Thoracic aorta (tissue), 2 donors: ENCODE measurements around the gene ABCC9. TPM values are rescaled to one million over a fixed set of nuclear protein-coding genes. Genes with fewer than 3 reads are reported as not detected.
A peak's percentile ranks its signal among the peaks of the same experiment; 100 is the strongest.

Experiments used
- ATAC-seq: fragments of 150-250 bp; one replicate; pipeline ENCODE4 v1.8.0; 2017; ENCODE audit warnings: low read depth; ENCODE audit not compliant: insufficient number of reproducible peaks, low FRiP score
- DNase-seq: peaks from one replicate; pipeline ENCODE4 v3.0.0-alpha.2; 2020; ENCODE audit warnings: low spot score
- H3K27ac ChIP-seq, 2 donors: fragments of 200-600 bp; sonication (generic); 1 replicate in 1 of 2; 2 replicates in 1 of 2; pipeline ENCODE4 v1.5.1; 2016; ENCODE audit warnings: mild to moderate bottlenecking in 2 of 2, moderate library complexity in 2 of 2
- H3K27me3 ChIP-seq: fragments of 200-600 bp; sonication (generic); replicated peaks from 2 replicates; pipeline ENCODE4 v1.6.0; 2016; ENCODE audit warnings: mild to moderate bottlenecking; ENCODE audit not compliant: insufficient read depth
- H3K36me3 ChIP-seq: fragments of 200-600 bp; sonication (generic); one replicate; pipeline ENCODE4 v1.5.1; 2016
- H3K4me1 ChIP-seq, 2 donors: fragments of 200-600 bp; sonication (generic); 1 replicate in 1 of 2; 2 replicates in 1 of 2; pipeline versions ENCODE4 v1.5.1 to v1.6.0; 2016; ENCODE audit warnings: low read depth in 2 of 2, mild to moderate bottlenecking in 1 of 2; ENCODE audit not compliant: control insufficient read depth in 1 of 2
- H3K4me3 ChIP-seq: fragments of 200-600 bp; sonication (generic); 2 replicates; pipeline ENCODE4 v1.5.1; 2016; ENCODE audit warnings: mild to moderate bottlenecking
- H3K9me3 ChIP-seq: fragments of 200-600 bp; sonication (generic); 2 replicates; pipeline ENCODE4 v1.5.1; 2016
- CTCF ChIP-seq: fragments of 200-600 bp; sonication (generic); IDR thresholded peaks from one replicate; pipeline ENCODE4 v1.5.1; 2019; ENCODE audit warnings: antibody characterized with exemption
- total RNA-seq, 2 donors: library from RNA; depleted of rRNA; stranded (reverse); fragments of >200 nt; gene quantifications; one replicate each; pipeline versions ENCODE4 v1.1.0 to v1.2.3, GENCODE V29; 2016

ABCC9 gene
- total RNA-seq, 2 donors from 2014 or later: 19.6 to 42.6 TPM

DNA sequence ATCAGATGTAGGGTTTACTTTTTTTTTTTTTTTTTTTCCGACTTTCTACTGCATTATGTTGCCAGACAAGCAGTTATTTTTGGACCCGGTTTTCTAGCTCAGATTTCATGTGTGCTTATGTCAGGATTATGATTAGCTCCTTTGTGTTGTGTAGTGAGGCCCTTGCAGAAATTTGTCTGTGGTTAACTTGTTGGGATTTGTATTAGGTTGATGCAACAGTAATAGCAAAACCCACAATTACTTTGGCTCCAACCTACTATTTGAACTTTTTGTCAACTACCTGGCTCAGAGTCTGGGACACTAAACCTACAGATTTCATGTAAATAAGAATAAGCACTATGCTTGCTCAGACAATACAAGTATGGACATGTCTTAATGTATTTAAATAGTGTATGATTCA, 122.6 kb downstream of the ABCC9 start:
- H3K4me1 ChIP-seq: peaks cover 9 to 47% of the 10 kb centered on the region in 2 donors
- H3K27me3 ChIP-seq: no peaks in the 10 kb centered on the region
- H3K4me3 ChIP-seq: no peak overlapping the region
- TF ChIP-seq CTCF: no peak
- H3K36me3 ChIP-seq: no peaks in the 10 kb centered on the region
- no peak overlapping the region for H3K27ac ChIP-seq
- DNase-seq: no peak
- peak; percentile 35 for ATAC-seq
- no peaks in the 10 kb centered on the region for H3K9me3 ChIP-seq

- no peaks in the 10 kb centered on the region for H3K36me3 ChIP-seq
- ATAC-seq (no peak), DNase-seq (no peak)
- H3K27ac ChIP-seq: no peak overlapping the region
- no peaks in the 10 kb centered on the region for H3K27me3 ChIP-seq
- H3K4me1 ChIP-seq: peaks cover 9 to 40% of the 10 kb centered on the region in 2 donors
- no peak overlapping the region for H3K4me3 ChIP-seq
- TF ChIP-seq CTCF: no peak
- H3K9me3 ChIP-seq: no peaks in the 10 kb centered on the region
These were observed 125.7 kb downstream of the ABCC9 start for GRCh38 chr12:21815306-21816062.

- H3K9me3 ChIP-seq: no peaks in the 10 kb centered on the region
- ATAC-seq: no peak
- no peak overlapping the region for H3K4me3 ChIP-seq
- no peak for DNase-seq
- no peak for TF ChIP-seq CTCF
- no peaks in the 10 kb centered on the region for H3K36me3 ChIP-seq
- H3K4me1 ChIP-seq: peaks cover 9 to 39% of the 10 kb centered on the region in 2 donors
- H3K27me3 ChIP-seq: no peaks in the 10 kb centered on the region
- no peak overlapping the region for H3K27ac ChIP-seq
These were observed 126.4 kb downstream of the ABCC9 start for GRCh38 chr12:21814814-21815213.

- ATAC-seq (no peak), DNase-seq (no peak)
- TF ChIP-seq CTCF: no peak
- Histone ChIP-seq H3K27me3 (no peaks in the 10 kb centered on the region), H3K4me1 (peaks cover 9 to 35% of the 10 kb centered on the region in 2 donors), H3K36me3 (no peaks in the 10 kb centered on the region), H3K9me3 (no peaks in the 10 kb centered on the region), H3K27ac (no peak overlapping the region), H3K4me3 (no peak overlapping the region)
These were observed 126.9 kb downstream of the ABCC9 start for GRCh38 chr12:21814327-21814726.

DNA sequence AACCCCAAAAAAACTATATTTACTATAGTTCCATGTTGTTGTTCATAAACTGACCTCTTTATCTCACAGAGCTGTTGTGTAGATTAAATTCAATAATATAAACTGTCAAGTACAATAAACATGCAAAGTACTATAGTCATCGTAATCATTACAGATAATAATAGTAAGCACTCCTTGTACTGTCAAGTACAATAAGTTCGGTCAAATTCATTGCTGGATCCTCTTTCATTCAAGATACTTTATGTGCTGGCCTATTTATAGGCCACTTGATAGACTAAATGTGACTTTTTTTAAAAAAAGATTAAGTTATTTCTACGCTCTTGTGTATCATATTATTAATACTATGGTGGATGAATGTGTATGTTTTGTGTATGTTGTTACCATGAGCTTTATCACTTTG, 127.5 kb downstream of the ABCC9 start:
- Histone ChIP-seq H3K4me1 (peaks cover 6 to 29% of the 10 kb centered on the region in 2 donors), H3K36me3 (no peaks in the 10 kb centered on the region), H3K27ac (no peak overlapping the region), H3K4me3 (no peak overlapping the region), H3K9me3 (no peaks in the 10 kb centered on the region), H3K27me3 (no peaks in the 10 kb centered on the region)
- TF ChIP-seq CTCF: no peak
- DNase-seq (no peak), ATAC-seq (no peak)
